Left ventricle myocardium inferior (tissue), 1 donor: ENCODE measurements around the gene RERE. TPM values are rescaled to one million over a fixed set of nuclear protein-coding genes. Genes with fewer than 3 reads are reported as not detected.

Source experiments
- DNase-seq: peaks from one replicate; pipeline ENCODE4 v3.0.0-alpha.2; 2020
- H3K27ac ChIP-seq: fragments of 200-600 bp; replicated peaks from 2 replicates; pipeline ENCODE4 v1.8.0; 2021
- H3K27me3 ChIP-seq: fragments of 200-600 bp; 2 replicates; pipeline ENCODE4 v1.8.0; 2021; ENCODE audit warnings: low read depth
- H3K36me3 ChIP-seq: fragments of 200-600 bp; 2 replicates; pipeline ENCODE4 v1.8.0; 2021
- H3K4me1 ChIP-seq: fragments of 200-600 bp; 2 replicates; pipeline ENCODE4 v1.8.0; 2021
- H3K4me3 ChIP-seq: fragments of 200-600 bp; 2 replicates; pipeline ENCODE4 v1.8.0; 2021; ENCODE audit warnings: mild to moderate bottlenecking, moderate library complexity
- H3K9me3 ChIP-seq: fragments of 200-600 bp; replicated peaks from 2 replicates; pipeline ENCODE4 v1.8.0; 2021
- intact Hi-C: fragments of 100-400 bp; cut with micrococcal nuclease; formaldehyde crosslinking; loops from one replicate; pipeline ENCODE4 v1.11.0; 2022
- total RNA-seq: library from RNA; stranded (reverse); fragmentation: NEBNext Ultra II Directional; extraction: Animal tissue kit (Norgen Biotek cat#: 25700); gene quantifications from one replicate; pipeline ENCODE4 v1.2.1, GENCODE V29; 2021
- TF ChIP-seq, protein P1 (sequence below): fragments of 200-600 bp; IDR thresholded peaks from 2 replicates; pipeline ENCODE4 v1.8.0; 2021; ENCODE audit warnings: antibody characterized with exemption, mild to moderate bottlenecking, borderline replicate concordance
- donor health status: DM: no; HTN: yes; CAD: no; lungs with severe emphysema.

Gene RERE
- total RNA-seq, 1 donor from 2014 or later, result 141 TPM

DNA sequence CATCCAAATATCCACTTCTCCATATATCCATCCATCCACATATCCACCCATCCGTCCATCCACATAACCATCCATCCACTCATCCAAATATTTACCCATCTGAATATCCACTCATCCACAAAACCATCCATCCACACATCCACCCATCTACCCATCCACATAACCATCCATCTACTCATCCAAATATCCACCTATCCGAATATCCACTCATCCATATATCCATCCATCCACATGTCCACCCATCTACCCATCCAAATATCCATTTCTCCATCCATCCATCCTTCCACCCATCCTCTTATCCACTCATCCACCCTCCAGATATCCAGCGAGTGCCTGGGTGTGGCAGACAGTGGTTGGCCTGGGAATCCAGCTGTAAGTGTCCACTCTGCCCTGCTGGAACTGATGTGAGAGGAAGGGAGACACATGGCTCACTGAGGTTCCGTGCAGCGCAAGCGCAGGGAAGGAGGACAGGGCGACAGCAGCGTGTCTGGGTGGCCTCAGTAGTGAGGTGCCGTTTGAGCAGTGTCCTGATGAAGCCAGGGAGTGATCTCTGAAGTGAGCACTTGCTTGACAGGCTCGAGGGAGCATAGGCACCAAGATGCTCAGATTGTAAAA lies 472.4 kb downstream of the RERE start:
- H3K4me1 ChIP-seq, result peaks cover 32% of the 10 kb centered on the region
- intact Hi-C loops, result no loop called here
- H3K27me3 ChIP-seq, result no peaks in the 10 kb centered on the region
- H3K9me3 ChIP-seq, result no peaks in the 10 kb centered on the region
- H3K27ac ChIP-seq, result no peak overlapping the region
- no peak overlapping the region for H3K4me3 ChIP-seq
- H3K36me3 ChIP-seq, result no peaks in the 10 kb centered on the region
- DNase-seq, result no peak
- TF ChIP-seq, protein P1, sequence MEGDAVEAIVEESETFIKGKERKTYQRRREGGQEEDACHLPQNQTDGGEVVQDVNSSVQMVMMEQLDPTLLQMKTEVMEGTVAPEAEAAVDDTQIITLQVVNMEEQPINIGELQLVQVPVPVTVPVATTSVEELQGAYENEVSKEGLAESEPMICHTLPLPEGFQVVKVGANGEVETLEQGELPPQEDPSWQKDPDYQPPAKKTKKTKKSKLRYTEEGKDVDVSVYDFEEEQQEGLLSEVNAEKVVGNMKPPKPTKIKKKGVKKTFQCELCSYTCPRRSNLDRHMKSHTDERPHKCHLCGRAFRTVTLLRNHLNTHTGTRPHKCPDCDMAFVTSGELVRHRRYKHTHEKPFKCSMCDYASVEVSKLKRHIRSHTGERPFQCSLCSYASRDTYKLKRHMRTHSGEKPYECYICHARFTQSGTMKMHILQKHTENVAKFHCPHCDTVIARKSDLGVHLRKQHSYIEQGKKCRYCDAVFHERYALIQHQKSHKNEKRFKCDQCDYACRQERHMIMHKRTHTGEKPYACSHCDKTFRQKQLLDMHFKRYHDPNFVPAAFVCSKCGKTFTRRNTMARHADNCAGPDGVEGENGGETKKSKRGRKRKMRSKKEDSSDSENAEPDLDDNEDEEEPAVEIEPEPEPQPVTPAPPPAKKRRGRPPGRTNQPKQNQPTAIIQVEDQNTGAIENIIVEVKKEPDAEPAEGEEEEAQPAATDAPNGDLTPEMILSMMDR, result no peak

DNA sequence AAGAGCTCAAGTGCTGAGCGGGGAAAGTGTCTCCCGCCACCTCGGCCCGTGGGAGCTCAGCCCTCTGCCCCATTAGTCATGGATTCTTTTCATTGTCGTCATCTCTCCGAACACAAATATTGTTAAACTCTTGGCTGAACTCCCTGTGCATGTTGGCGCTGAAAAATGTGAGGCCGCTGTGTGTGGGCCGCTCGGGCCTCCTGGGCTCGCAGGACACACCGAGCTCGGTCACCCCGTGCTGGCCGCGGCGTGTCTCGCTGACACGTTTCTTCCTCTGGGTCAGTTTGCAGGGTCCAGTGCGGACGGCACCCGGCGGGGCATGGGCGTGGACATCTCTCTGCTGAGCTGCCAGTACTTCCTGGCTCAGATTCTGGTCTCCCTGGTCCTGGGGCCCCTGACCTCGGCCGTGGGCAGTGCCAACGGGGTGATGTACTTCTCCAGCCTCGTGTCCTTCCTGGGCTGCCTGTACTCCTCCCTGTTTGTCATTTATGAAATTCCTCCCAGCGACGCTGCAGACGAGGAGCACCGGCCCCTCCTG lies 473.9 kb downstream of the RERE start:
- Histone ChIP-seq H3K9me3 (no peaks in the 10 kb centered on the region), H3K27me3 (no peaks in the 10 kb centered on the region), H3K27ac (peak overlapping the region; percentile 58), H3K4me1 (peaks cover 17% of the 10 kb centered on the region), H3K4me3 (peak overlapping the region; percentile 32), H3K36me3 (no peaks in the 10 kb centered on the region)
- intact Hi-C loops, result no loop called here
- peak; percentile 67 for DNase-seq
- TF ChIP-seq, protein P1, result no peak

DNA sequence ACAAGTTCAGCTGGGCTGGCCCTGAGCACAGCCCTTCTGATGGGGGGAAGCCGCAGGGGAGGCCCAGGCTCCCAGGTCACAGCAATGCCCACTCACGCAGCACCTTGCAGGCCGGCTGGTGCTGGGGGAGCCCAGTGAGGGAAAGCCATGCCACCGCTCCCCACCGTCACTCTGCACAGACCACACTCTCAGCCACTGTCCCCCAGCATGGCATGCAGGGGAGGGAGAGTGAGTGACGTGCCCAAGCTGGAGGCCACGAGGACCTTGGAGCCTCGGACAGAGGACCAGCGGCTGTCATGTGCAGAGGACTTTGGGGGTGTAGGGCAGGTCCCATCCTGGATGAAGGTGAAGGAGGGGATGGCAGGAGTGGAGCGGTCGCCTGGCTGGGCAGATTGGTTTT lies 474.4 kb downstream of the RERE start:
- intact Hi-C loops, result no loop called here
- TF ChIP-seq, protein P1, result no peak
- Histone ChIP-seq H3K4me1 (peaks cover 12% of the 10 kb centered on the region), H3K4me3 (peak overlapping the region; percentile 32), H3K9me3 (no peaks in the 10 kb centered on the region), H3K36me3 (peaks cover 3% of the 10 kb centered on the region), H3K27ac (peak overlapping the region; percentile 58), H3K27me3 (no peaks in the 10 kb centered on the region)
- no peak for DNase-seq

DNA sequence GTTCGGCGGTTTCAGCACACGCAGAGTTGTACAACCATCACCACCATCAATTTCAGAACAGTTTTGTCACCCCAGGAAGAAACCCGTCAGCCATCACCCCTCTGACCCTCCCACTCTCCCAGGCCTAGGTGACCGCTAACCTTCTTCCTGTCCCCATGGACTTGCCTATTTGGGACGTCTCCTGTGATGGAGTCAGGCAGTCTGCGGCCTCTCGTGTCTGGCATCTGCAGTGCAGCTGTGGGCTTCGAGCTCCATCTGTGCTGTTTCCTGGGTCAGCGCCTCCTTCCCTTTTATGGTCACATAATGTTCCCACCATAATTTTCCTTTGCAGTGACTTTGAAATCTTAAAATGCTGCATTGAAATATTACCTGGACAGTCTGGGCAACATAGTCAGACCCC lies 475.1 kb downstream of the RERE start:
- DNase-seq, result no peak
- intact Hi-C loops, result no loop called here

DNA sequence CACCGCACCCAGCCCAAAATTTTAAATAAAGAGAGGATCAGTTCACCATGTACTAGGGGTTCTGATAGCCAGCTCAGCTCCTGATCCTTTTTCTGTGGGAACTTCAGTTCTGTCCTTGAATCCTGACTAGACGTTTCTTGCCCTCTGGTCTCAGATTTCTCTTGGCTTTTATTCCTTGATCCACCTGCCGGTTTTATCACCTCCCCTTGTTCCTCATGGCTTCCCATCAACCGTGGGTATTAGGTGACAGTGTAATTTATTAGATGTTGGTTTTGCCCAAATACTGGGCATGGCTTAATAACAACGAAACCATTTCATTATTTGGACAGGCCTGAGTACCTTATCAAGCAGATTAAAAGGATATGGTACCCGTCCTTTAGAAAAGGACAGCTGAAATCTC lies 477.0 kb downstream of the RERE start:
- H3K9me3 ChIP-seq, result no peaks in the 10 kb centered on the region
- no peaks in the 10 kb centered on the region for H3K27me3 ChIP-seq
- H3K4me3 ChIP-seq, result no peak overlapping the region
- intact Hi-C loops, result no loop called here
- DNase-seq, result no peak
- H3K36me3 ChIP-seq, result peaks cover 22% of the 10 kb centered on the region
- TF ChIP-seq, protein P1, result no peak
- no peak overlapping the region for H3K27ac ChIP-seq
- H3K4me1 ChIP-seq, result peaks cover 6% of the 10 kb centered on the region

More for the DNA sequence above, 475.1 kb downstream of the RERE start:
- H3K4me3 ChIP-seq, result no peak overlapping the region
- H3K27ac ChIP-seq, result no peak overlapping the region
- peaks cover 8% of the 10 kb centered on the region for H3K36me3 ChIP-seq
- TF ChIP-seq, protein P1, result no peak
- no peaks in the 10 kb centered on the region for H3K9me3 ChIP-seq
- H3K27me3 ChIP-seq, result no peaks in the 10 kb centered on the region
- H3K4me1 ChIP-seq, result peaks cover 6% of the 10 kb centered on the region
